SK-N-SH treated with all-trans-retinoic acid at 6 μM for 48 hours (cell line): ENCODE results near the gene R3HDM2.

ENCODE experiments used
- BACH2 ChIP-seq: fragments of 250-450 bp; sonication (Bioruptor Pico); IDR thresholded peaks from 2 replicates; pipeline ENCODE4 v1.9.0; 2021; ENCODE audit warnings: mild to moderate bottlenecking, borderline replicate concordance
- PATZ1 ChIP-seq: fragments of 250-450 bp; sonication (Bioruptor Pico); IDR thresholded peaks from 2 replicates; pipeline ENCODE4 v1.8.0; 2020; ENCODE audit warnings: mild to moderate bottlenecking, moderate library complexity, borderline replicate concordance
- POU6F1 ChIP-seq: fragments of 250-450 bp; sonication (Bioruptor Pico); IDR thresholded peaks from 2 replicates; pipeline ENCODE4 v1.8.0; 2021; ENCODE audit warnings: low read depth, mild to moderate bottlenecking, moderate library complexity, borderline replicate concordance
- SNAI2 ChIP-seq: fragments of 250-450 bp; sonication (Bioruptor Pico); IDR thresholded peaks from 2 replicates; pipeline ENCODE4 v1.5.0; 2020; ENCODE audit warnings: mild to moderate bottlenecking, moderate library complexity
- ZNF565 ChIP-seq: fragments of 450-650 bp; formaldehyde crosslinking; conservative IDR thresholded peaks from 2 replicates; pipeline ENCODE4 v1.5.0; 2020; ENCODE audit warnings: low read depth, mild to moderate bottlenecking, moderate library complexity
- ZNF8 ChIP-seq: fragments of 450-650 bp; formaldehyde crosslinking; IDR thresholded peaks from 2 replicates; pipeline ENCODE4 v1.5.0; 2020; ENCODE audit warnings: mild to moderate bottlenecking, moderate library complexity

GRCh38 chr12:57208631-57209282 is 222.1 kb downstream of the R3HDM2 start:
- TF ChIP-seq ZNF8 (CRISPR knock-in tag), result no peak
- no peak for TF ChIP-seq PATZ1 (CRISPR knock-in tag)
- TF ChIP-seq ZNF565, result no peak
- TF ChIP-seq BACH2 (CRISPR knock-in tag), result no peak
- TF ChIP-seq SNAI2 (CRISPR knock-in tag), result no peak
- no peak for TF ChIP-seq POU6F1 (CRISPR knock-in tag)
